GDM1 (cell line): ENCODE results near the gene LRRC27.

Experiments
- DNase-seq: peaks from one replicate; lab custom pipeline; 2025; lab: John Stamatoyannopoulos, UW

The LRRC27 gene

DNA sequence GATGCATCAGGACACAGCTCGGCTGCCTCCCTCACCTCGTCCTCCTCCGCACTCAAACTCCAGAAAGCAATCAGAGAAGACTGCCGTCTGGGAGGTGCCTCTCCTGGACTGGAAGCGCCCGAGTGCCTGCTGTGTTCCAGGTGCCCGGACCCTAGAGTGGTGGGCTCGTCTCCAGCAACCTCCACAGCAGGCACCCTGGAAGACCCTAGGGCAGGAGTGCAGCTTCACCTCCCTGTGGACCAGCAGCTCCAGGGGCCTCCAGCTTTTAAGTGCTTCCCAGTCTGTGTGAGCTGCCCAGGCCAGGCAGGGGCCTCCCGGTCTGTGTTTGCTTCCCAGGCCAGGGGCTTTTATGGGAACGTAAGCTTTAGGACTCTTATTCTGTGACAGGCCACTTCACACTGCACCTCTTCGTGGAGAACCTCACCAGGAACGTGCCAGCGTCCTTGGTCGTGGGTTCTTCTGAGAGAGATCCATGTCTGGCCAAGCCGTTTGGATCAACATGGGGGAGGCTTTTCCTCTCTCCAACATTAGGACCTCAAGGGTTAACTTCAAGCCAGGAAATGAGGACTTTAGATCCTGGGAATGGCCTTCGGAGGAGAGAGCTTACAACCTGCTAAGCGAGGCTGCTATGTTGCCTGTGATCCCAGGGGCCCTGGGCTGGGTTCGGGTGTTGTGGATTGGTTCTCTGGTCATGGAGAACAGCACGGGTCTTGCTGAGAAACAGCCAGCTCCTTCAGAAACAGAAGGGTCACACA, 59.1 kb downstream of the LRRC27 start:
- DNase-seq, result no peak

DNA sequence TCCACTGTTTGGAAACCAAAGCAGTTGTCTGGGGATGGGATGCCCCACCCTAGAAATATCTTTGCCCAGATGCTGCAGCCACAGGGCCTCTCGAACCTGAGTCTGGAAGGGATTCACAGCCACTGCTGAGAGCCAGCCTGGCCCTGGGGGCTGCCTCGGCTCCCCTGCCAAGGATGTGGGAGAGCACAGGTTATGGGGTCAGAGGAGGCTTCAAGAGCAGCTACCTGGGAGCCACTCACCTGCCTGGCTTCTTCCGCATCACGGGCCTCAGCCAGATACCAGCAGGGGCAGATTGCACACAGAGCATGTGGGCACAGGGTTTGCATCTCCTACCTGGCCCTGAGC, 59.7 kb downstream of the LRRC27 start:
- DNase-seq, result no peak

DNA sequence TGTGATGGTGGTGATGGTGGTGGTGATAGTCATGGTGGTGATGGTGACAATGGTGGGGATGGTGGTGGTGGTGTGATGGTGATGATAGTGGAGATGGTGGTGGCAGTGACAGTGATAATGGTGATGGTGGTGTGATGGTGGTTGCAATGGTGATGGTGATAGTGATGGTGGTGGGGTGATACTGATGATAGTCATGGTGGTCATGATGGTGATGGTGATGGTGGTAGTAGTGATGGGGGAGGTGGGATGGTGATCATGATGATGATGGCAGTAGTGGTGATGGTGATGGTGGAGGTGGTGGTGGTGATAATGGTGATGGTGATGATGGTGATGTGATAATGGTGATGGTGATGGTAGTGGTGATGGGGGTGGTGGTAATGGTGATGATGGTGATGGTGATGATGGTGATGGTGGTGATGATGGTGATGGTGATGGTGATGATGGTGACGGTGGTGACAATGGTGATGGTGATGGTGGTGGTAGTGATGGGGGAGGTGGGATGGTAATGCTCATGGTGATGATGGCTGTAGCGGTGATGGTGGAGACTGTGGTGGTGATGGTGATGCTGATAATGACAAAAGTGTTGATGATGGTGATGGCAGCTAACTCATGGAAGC, 60.3 kb downstream of the LRRC27 start:
- no peak for DNase-seq

DNA sequence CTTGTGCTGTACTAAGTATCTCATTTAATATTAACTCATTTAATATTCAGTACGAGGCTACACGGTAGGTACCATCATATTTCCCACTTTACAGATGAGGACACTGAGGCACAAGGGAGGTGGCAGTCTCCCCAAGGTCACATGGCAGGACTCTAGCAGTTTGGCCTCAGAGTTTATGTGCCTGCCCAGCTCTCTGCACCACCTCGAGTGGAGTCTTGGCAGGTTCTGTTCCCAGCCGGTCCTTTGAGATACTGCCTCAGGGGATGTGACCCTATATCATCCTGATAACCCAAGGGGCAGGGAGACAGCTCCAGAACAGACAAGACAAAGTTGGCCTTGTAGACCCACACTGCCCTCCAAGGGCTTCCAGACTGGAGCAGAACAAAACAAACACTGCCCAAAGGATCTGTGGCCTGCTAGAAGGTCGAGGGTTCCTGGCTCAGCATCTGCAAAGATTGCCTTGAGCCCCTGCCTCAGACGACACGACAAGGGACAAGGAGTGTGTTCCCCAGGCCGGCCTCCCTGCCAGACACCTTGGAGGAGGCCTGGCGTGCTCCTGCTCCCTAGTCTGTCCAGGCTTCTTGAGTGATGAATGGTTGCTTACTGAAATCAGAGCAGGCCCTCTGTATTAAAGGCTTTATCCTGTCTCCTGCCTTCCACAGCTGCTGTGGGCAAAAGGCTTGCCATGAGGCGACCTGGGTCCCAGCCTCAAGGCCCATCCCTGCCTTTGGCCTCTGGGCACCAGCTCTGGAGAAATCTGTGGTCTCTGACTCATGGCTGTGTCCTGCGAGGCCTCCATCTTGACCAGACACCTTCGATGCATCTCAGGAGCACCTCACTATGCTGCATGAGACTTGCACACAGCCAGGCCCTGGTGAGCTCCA, 61.1 kb downstream of the LRRC27 start:
- no peak for DNase-seq

DNA sequence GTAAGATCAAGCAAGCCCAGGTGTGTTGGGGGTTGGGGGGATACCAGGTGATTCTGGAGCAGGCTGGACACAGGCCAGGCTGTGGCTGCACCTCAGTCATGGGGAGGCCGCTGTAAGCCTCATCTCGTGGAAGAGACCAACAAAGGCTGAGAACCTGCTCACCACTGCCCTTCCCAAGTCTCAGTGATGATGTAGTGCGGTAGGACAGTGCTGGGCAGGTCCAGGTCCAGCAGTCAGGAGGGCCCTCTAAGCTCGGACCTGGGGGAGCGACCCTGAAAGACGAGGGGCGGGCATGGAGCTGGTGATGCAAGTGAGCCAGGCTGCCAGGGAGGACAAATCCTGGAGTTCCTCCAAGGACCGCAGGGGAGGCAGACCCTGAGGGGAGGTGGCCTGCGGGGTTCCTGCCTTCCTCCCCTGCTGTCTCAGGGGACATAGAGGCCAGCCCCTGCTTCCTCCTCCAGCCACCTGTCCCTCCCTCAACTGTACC, 61.7 kb downstream of the LRRC27 start:
- DNase-seq, result no peak

DNA sequence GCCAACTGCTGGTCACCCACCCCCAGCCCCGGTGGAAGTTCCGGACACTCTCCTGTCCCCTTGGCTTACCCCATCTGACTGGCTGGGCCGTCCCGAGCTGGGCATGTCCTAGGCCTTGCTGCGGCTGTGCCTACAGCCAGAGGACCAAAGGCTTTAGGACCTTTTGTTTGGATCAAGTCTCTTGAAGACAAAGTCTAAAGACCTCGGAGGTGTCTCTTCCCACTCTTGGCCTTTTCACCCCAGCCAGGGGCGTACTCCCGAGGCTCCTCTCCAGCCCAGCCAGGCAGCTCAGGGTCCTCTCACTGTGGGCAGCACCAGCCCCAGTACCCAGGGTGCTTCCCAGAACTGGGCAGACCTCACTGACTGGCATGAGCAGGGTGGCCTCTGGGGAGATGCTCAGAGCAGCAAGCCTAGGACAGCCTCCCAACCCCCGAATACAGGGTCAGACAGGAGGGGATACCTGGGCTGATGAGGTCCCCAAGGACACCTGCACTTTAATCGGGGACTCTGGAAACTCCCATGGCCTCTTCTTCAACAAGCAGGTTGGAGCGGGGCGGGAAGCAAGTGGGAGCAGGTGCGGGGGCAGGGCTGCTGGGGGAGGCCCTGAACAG, 62.3 kb downstream of the LRRC27 start:
- DNase-seq, result no peak

DNA sequence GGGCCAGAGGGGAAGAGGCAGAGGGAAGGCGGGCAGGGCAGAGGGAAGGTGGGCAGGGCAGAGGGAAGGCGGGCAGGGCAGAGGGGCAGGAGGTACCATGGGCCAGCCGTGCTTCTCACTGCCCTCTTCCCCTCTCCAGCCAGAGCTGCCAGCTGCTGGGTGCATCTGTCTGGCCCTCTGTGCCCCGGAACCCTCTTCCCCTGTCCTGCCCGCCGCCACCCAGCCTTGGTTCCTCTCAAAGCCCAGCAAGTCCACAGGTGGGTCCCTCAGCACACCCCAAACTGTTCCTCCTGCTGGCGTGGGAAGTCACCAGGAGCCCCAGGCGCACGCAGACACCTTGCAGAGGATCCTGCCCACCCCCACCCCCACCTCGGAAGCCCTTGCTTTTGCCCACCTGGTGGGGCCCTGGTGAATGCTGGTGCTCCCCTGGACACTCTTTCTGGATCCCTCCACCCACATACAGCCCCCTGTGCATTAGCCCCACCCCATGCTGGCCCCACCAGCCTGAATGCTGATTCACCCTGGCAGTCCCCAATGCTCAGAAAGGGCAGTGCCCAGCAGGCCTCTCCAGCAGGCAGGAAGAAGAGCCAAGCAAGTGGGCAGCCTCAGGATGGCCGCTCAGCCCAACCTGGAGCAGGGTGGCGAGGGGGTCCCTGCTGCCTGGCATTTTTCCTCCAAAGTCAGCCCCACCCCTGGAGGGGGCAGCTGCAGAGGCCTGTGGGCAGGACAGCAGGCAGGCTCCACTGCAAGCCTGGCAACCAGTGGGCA, 63.1 kb downstream of the LRRC27 start:
- DNase-seq, result no peak

DNA sequence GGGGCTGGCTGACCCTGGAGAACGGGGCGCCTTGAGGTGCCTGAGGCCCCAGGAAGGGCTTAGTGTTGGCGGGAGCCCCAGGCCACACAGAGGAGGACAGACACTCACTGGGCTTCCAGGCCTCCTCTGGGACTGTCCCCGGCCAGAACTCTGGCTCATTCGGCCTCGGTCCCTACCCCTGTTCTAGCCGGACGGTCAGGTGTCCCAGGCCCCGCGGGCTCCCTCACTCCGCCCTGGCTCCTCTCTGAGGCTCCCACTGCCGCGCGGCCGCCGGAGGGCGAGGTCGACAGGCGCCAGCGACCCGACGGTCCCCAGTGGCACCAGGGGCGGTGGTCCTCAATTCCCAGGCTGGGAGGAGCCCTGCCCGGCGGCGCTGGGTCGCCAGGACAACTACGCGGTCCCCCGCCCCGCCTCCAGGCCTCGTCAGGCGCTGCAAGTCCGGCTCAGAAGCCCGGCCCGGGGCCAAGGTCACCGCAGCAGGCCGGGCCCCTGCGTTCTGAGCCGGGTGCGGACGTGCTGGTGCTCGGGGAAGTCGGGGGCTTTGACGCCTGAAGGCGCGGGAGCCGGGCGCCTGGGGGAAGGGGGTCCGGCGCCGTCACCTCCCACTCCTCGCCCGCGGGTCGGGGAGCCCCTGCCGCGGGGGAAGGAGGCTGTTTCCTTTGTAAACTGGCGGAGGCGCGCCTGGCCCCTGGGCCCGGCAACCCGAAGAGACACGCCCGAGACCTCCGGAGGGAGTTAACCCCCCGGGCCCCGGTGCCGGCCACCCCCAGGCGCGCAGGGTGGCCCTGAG, 63.9 kb downstream of the LRRC27 start:
- DNase-seq, result no peak

DNA sequence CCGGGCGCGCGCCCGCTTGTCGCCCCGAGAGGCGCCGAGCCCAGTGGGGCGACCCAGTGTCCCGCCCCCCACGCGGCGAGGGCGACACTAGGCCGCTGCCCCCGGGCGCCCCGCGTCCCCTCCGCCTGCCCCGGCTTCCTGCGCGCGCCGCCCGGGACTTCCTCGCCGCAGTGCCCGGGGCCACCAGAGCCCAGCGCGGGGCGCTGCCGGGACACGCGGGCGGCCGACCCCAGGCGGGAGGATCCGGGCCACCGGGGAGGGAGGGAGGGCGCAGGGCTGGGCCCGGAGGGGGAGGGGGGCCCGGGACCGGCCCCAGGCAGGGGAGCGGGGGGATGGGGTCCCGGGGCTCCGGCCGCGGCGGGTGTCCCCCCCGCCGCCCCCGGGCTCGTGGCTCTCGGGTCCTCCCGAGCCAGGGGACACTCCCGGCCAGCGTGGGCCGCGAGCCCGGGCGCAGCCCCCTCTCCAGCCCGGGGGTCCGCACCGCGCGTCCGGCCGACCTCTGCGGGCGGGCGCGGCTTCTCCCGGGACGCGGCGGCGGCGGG, 64.6 kb downstream of the LRRC27 start:
- peak; percentile 40 for DNase-seq

DNA sequence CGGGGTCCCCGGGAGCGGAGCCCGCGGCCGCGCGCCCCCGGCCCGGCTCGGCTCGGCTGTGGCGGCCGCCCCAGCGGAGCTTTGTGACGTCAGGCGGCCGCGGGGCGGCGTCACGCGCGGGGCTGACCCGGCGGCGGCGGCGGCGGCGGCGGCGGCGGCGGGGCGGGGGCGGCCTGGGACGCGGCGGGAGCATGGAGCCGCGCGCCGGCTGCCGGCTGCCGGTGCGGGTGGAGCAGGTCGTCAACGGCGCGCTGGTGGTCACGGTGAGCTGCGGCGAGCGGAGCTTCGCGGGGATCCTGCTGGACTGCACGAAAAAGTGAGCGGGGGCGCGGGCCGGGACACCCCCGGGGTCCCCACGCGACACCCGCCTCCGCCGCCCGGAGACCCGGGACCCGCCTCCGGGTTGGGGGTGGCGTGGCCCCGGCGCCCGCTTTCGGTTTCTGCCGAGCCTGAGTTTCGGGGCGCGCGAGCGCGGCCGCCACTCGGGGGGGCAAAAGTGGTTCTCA, 65.1 kb downstream of the LRRC27 start, which contains the start of gene PWWP2B:
PWWP2B (plus strand) TSS at position 165 of the 506 bp plus-strand sequence; CDS start at position 192, 27 bp downstream.
- DNase-seq, result no peak

DNA sequence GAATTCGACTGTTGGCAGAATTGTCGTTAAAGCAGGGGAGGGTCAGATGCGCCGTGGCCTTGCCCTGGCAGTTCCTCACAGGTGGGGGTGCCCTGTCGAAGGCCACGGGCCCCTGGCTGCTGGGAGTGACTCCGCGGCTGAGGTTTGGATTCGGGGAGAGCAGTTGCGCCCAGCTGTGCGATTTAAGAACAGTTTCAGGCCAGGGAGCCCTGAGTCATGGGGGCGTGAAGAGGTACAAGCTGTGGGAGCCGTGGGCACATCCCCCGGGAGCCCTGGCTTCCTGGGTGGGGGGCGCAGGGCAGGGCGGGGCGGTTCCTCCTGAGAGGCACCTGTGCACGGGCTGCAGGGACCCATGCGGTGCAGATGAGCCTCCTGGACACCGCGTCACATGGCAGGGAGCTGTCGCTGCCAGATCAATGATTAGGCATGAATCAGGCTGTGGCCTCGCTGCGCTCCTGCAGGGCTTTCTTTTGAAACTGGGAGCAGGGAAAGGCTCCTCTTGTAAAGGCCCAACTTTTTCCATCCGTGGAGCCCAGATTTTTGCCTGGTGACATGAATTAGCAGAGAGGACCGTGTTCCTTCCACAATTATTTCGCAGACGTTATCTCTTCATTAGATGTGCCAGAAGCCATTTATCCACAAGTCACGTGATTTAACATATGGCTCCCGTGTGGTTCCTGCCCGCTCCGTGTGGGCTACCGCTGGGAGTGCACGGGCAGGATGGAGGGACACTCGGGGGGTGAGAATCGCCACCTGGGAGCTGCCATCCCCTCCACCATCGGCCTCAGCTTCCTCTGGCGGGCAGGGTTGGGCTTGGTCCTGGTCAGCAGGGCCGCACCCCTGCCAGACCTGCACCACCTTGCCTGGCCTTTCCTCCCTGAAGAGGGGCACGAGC, 65.9 kb downstream of the LRRC27 start:
- no peak for DNase-seq

DNA sequence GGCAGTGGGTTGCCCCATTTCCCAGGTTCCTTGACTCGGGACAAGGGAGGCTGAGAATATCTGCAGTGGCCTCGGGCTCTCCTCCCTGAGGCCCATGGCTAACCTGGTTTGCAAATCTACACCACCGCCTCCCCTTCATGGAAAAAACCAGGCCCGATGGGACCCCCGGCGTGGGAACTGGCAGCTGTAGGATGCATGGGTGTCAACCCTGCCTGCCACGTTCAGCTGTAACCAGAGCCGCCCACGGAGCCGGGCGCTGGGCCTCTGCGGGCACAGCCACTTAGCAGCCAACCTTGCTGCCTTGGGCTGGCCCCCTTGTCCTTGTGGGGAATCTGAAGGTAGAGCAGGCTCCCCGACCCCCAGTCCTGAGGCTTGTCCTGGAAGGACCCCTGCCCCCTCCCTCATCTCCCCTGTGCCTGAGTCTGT, 66.6 kb downstream of the LRRC27 start:
- no peak for DNase-seq

DNA sequence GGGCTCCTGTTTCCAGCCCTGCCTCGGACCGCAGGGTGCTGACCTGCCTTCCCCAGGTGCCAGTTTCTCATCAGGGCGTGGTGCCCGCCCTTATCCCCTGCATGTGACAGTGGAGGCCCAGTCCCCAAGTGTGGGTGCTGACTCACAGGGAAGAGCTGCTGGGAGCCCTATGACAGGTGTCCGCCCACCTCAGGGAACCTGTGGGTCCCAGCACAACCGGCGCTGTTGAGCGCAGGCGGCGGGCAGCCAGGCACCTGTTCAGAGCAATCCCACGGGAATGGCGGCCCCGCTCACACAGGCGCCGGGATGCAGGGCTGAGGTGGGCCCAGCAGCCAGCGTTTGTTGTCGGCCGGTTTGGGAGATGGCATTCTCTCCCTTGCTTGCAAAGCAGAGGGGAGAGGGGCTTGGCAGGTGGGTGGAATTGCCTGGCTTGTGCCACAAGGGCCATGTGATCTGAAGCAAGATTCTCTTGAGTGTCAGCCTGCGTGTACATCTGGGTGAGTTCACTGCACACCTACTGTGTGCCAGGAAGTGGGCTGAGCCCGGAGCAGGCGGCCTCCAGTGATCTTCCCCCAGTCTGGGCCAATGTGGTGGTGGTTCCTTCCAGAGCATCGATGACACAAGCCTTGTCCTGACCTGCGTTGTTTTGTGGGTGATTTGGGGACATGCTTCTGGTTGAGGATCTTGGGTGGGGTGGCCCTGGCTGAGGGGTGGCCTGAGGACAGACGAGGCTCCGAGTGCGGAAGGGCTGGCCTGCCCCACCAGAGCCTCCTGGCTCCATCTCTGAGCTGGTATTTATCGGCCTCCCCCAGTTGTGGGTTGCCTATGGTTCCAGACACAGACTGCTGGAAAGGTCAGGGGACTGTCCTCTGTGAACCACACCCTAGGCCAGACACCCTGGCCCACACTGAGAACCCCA, 67.4 kb downstream of the LRRC27 start:
- no peak for DNase-seq

DNA sequence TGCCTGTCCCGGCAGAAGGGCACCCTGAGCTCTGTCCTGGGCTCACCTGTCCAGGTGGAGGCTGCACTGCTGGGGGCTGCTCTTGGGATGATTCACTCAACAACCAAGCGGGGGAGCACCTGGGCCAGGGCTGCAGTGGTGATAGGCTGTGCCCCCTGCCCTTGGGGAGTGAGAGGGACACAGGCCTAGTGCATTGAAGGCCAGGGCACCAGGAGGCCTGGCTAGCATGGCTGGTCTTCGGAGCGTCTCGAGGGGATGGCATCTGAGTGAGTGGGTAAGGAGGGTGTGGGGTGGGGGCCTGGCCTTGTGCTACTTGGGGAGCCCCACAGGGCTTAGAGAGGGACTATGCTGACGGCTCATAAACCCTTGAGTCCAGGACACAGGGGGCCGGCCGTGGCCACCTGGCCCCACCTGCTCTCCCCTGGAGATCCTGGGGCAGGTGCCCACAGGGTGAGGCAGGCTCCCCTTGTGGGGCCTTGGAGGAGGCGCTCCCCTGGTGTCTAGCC, 68.1 kb downstream of the LRRC27 start:
- DNase-seq, result no peak

DNA sequence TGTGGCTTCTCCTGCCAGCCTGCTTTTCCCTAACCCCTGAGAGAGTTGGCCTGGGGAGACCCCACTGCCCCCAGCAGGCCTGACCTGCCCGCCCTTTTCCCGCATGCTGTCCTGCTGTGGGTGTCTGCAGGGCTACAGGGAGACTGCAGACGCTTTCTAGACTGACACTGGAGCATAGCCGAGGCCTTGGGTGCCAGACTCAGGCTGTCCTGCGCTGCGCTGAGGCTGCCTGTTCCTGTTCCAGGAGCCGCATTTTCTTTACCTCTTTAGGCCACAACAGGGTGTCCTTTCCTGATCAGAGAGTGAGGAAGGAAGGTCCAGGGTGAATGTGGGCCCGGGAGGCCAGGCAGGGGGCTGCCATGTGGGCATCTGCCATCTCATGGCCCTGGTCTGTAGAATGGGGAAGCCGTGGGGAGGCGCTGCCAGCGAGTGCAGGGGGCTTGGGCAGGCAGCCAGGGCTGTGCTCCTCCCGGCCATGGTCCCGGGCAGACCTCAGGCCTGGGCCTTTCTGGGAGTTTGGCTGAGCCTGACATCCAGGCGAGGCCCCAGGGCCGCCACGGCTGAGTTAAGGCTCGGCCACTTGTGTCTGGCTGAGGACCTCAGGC, 68.7 kb downstream of the LRRC27 start:
- DNase-seq, result peak; percentile 55

DNA sequence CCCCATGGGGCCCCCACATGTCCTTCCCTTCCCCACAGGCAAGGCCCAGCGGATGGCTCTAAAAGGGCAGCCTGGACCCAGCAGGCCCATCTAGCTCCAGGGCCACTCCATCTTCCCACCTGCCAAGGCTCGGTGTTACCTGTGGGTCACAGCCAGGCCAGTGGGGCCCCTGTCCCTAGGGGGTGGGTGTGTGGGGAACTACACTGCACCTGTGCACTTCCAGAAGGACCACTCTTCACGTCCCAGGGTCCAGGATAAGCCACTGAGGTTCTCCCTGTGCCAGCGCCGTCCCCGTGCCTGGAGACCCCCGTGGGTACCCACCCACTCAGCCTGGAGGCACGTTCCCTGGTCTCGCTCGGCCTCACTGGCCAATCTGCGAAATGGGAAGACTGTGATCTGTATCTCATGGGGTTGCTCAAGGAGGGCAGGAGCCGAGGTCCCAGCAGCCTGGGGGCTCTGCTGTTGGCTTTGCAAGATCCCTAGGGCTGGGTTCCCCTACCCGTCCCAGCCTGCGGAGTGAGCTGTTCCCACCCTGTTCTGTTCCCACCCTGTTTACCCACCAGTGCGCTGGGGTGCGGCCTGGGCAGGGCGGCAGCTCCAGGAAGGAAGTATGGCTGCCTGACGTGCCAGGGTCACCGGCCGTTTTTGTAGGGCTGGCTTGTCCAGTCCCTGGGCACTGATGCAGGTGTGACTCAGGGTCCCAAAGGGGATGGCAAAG, 69.6 kb downstream of the LRRC27 start:
- no peak for DNase-seq

DNA sequence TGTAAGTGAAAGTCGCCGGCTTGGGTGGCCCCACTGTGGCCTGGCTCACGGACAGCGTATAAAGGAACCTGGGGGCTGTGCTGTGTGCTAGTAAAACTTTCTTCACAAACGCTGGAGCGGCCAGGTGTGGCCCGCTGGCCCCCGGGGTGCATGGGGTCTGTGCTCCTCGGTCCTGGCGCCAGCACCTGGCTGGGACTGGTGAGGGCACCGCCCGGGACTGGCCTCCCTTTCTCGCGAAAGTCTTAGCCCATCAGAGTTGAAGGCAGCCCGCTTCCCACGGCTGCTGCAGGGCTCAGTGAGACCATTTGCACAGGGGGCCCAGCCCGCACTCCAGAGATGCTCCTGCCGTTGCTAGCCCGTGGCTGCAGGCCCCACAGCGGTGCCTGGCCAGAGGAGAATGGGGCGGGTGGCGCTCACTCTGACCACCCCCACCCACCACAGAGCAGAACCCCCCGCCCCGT, 70.8 kb downstream of the LRRC27 start:
- no peak for DNase-seq
